Cardiac fibroblast (primary cell): Measurements from ENCODE around the gene RARB.

Source experiments
- DNase-seq, 2 donors: peaks; one replicate each; pipeline versions ENCODE4 v3.0.0 to v3.0.0-alpha.2; 2010; ENCODE audit warnings: low read depth in 2 of 2
- H3K4me3 ChIP-seq, 2 donors: replicated peaks in 1 of 2; 1 replicate in 1 of 2; 2 replicates in 1 of 2; pipeline ENCODE4 v1.5.1; 2011; ENCODE audit warnings: low read depth in 2 of 2, low read length in 2 of 2, mild to moderate bottlenecking in 2 of 2, moderate library complexity in 1 of 2
- TF ChIP-seq, protein P1 (sequence below): IDR thresholded peaks from one replicate; pipeline ENCODE4 v1.5.1; 2011; ENCODE audit warnings: low read depth, mild to moderate bottlenecking, low read length, inconsistent platforms

RARB gene

DNA sequence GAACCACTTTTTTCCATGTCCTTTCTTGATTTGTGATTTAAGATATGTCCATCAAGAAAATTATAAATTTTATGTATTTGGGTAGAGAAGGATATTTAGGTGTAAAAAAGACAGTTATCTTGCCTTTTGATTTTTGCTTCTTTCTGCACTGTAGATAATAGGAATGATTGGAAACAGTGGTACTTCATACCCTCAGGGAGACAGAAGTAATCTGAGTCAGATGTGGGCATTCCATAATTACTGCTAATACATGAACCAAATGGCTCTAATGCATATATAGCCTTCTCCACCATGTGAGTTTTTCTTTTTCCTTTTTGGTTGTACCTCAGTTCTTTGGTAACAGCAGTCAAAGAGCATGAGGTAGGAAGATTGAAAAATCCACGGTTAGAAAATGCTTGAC lies 67.2 kb downstream of the RARB start:
- H3K4me3 ChIP-seq = no peak overlapping the region

DNA sequence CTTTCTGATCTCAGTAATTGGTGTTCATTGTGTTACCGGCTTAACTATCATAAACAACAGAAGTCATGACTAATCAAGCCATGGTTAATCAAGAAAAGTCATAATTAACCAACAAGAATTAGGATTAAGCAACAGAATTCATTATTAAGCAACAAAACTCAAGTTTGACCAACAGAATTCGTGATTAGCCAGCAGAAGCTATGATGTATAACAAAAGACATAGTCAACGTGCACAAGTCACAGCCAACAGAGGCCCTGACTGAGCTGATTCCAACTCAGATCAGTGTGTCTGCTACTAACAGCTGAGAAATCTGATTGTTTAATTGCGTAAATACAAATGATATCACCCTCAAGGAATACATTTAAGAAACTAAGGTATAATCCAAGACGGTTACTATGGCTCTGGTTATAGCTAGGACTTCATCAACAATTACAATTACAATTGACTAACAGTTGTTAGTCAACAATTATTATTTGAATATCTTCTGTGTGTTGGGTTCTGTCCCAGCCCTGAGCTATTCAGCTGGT lies 67.7 kb downstream of the RARB start:
- no peak overlapping the region for H3K4me3 ChIP-seq
- peak in 1 of 2 donors; percentile 47 for DNase-seq
- TF ChIP-seq, protein P1, sequence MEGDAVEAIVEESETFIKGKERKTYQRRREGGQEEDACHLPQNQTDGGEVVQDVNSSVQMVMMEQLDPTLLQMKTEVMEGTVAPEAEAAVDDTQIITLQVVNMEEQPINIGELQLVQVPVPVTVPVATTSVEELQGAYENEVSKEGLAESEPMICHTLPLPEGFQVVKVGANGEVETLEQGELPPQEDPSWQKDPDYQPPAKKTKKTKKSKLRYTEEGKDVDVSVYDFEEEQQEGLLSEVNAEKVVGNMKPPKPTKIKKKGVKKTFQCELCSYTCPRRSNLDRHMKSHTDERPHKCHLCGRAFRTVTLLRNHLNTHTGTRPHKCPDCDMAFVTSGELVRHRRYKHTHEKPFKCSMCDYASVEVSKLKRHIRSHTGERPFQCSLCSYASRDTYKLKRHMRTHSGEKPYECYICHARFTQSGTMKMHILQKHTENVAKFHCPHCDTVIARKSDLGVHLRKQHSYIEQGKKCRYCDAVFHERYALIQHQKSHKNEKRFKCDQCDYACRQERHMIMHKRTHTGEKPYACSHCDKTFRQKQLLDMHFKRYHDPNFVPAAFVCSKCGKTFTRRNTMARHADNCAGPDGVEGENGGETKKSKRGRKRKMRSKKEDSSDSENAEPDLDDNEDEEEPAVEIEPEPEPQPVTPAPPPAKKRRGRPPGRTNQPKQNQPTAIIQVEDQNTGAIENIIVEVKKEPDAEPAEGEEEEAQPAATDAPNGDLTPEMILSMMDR = no peak

More for the DNA sequence above, 67.2 kb downstream of the RARB start:
- TF ChIP-seq, protein P1 = no peak
- no peak for DNase-seq

DNA sequence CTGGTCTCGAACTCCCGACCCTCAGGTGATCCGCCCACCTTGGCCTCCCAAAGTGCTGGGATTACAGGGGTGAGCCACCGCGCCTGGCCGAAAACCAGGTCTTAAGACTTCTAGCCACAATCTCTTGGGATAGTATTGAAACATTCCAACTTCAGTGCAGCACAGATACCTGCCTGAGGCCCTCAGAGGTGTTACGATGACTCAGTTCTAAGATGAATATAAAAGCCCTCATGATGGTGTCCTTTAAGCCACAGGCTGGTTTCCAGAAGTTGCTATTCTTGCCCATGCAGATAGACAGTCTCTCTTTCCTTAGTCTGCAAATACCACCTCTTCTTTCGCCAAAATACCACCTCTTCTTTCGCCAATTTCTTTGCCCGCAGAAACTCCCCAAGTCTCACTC lies 69.0 kb downstream of the RARB start:
- TF ChIP-seq, protein P1 = no peak
- H3K4me3 ChIP-seq = no peak overlapping the region
- DNase-seq = no peak

DNA sequence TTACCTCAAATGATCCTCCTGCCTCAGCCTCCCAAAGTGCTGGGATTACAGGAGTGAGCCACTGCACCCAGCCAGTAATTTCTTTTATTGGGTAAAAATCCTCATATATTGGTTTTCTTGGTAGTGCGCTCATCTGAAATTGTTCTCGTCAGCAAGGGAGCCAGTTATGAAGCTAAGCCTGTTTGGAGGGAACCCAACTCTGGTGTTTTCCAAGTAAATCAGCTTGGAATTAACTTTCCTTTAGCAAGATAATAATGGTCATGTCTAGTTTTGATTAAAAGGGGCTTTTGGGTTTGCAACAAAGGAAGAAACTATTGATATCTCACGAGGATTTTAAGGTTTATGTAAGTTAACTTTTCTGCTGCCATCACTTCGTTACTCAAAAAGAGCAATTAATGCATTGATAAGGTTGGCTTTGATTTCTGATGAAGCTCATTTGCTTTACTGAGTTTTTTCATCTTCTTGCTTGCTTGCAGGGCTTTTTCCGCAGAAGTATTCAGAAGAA lies 72.7 kb downstream of the RARB start:
- TF ChIP-seq, protein P1 = no peak
- no peak for DNase-seq

DNA sequence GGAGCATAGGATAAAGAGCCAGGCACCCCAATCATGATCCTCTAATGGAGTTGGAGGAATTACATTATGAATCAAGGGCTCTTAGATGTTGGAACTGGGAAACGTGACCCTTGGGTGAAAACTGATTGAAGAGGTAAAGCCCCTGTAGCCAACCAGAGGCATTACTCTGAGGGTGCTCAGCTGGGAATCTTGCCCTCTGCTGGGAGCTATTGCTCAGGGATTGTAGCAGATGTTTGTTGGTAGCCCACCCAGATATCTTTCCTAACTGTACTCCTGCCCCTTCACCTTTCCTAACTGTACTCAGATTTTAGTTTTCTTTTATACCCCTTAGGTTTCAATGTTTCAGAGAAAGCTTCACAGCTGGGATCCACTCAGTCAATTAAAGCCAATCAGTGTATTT lies 74.2 kb downstream of the RARB start:
- no peak overlapping the region for H3K4me3 ChIP-seq
- TF ChIP-seq, protein P1 = no peak
- DNase-seq = no peak

More for the DNA sequence above, 72.7 kb downstream of the RARB start:
- H3K4me3 ChIP-seq = no peak overlapping the region

DNA sequence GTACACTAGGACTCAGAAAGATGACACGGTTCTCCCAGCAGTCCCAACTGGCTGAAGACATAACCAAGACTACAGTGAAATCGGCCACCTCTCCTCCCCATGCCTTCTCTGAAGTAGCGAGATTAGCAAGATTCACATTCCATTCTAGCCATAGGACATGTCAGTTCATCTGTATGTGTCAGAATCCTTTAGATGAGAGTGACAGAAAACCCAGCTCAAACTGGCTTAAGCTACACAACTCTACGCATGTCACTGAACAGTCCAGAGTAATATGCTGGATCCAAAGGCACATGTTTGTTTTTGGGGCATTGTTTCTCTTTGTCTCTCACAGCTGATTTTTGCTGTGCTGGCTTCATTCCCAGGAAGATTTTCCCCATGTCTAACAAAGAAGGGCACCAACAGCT lies 75.8 kb downstream of the RARB start:
- TF ChIP-seq, protein P1 = no peak
- no peak for DNase-seq
- H3K4me3 ChIP-seq = no peak overlapping the region

DNA sequence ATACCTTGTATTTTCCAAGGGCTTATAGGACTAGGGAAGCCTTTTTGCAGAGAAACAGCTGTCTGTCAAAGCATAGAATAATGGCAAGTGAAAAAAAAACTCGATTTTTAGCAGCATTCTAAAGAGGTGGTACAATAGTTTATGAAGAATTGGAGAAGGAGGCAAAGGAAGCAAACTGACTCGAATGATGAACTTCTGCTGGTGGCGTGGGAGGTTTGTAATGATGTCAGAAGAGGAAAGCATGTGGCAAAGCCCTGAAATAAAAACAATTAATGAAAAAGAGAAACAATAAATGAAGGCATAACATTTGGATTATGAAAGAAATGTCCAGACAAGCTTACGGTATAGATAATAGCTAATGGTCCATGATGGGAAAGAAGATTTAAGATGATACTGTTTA lies 77.5 kb downstream of the RARB start:
- no peak for DNase-seq
- TF ChIP-seq, protein P1 = no peak
- H3K4me3 ChIP-seq = no peak overlapping the region
